GM12892 (cell line): ENCODE results near the gene ZGRF1.

Experiments
- POLR2A ChIP-seq: IDR thresholded peaks from 2 replicates; pipeline ENCODE4 v1.6.1; 2011; ENCODE audit warnings: low read depth, low read length, control low read depth
- POLR2AphosphoS5 ChIP-seq: IDR thresholded peaks from 2 replicates; pipeline ENCODE4 v1.6.1; 2011; ENCODE audit warnings: low read depth, low read length, control low read depth
- TAF1 ChIP-seq: IDR thresholded peaks from 2 replicates; pipeline ENCODE4 v1.6.1; 2011; ENCODE audit warnings: low read depth, mild to moderate bottlenecking, control low read depth, low read length, borderline replicate concordance

GRCh38 chr4:112536123-112536522, 100.6 kb downstream of the ZGRF1 start:
- no peak for TF ChIP-seq TAF1
- TF ChIP-seq POLR2A = no peak
- TF ChIP-seq POLR2AphosphoS5 = no peak
